ENCODE measurements around the gene KRTAP10-11.

Gene KRTAP10-11

DNA sequence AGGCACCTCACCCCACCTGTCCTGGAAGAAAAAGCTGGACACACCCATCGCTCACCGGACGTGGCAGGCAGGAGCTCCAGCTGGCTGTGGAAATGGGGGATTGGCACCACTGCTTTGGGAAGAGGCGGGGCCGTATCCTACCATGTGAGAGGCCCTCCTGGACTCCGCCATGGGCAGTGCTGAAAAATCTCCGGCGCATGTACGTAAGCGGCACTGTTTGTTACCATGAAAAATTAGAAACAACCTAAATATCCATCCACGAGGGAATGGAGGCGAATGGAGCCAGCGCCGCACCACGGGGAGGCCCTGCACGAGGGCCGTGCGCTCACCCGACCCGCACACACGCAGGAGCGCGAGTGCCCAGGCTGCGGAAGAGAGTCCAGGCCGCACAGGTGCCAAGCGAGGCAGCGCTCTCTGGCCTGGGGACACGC lies 31.2 kb upstream of the KRTAP10-11 start:
- intact Hi-C loops (cut with DNase I; ENCODE audit: low total_unique reads): no loop called here
- TF ChIP-seq, protein P1, sequence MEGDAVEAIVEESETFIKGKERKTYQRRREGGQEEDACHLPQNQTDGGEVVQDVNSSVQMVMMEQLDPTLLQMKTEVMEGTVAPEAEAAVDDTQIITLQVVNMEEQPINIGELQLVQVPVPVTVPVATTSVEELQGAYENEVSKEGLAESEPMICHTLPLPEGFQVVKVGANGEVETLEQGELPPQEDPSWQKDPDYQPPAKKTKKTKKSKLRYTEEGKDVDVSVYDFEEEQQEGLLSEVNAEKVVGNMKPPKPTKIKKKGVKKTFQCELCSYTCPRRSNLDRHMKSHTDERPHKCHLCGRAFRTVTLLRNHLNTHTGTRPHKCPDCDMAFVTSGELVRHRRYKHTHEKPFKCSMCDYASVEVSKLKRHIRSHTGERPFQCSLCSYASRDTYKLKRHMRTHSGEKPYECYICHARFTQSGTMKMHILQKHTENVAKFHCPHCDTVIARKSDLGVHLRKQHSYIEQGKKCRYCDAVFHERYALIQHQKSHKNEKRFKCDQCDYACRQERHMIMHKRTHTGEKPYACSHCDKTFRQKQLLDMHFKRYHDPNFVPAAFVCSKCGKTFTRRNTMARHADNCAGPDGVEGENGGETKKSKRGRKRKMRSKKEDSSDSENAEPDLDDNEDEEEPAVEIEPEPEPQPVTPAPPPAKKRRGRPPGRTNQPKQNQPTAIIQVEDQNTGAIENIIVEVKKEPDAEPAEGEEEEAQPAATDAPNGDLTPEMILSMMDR (IDR thresholded peaks at IDR 0.05): no peak
- peaks cover 0 to 41% of the 10 kb centered on the region in 2 donors for H3K27me3 ChIP-seq
- H3K4me3 ChIP-seq: no peak overlapping the region
- H3K9me3 ChIP-seq: peaks cover 0 to 20% (median 13%) of the 10 kb centered on the region in 3 donors
- H3K4me1 ChIP-seq: no peaks in the 10 kb centered on the region
- no peaks in the 10 kb centered on the region for H3K36me3 ChIP-seq
- no peak for DNase-seq
- no peak overlapping the region for H3K27ac ChIP-seq

DNA sequence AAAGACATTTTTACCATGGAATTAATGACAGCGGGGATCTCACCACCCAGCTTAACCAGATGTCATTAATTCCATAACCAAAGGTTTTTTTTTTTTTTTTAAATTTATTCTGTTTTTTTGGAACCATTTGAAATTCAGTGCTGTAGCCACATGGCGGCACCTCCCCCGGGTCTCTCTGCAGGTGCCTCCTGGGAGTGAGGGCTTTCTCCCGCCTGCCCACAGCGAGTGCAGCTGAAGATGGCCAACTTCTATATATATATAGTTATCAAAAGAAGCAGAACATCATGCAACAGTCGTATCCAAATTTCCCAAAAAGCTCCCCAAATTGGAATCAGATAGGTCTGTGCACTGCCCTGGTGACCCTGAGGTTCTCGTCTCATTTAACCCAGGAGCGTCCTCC lies 30.7 kb upstream of the KRTAP10-11 start:
- Histone ChIP-seq H3K27me3 (peaks cover 0 to 41% of the 10 kb centered on the region in 2 donors), H3K4me1 (no peaks in the 10 kb centered on the region), H3K36me3 (no peaks in the 10 kb centered on the region), H3K27ac (no peak overlapping the region), H3K4me3 (no peak overlapping the region), H3K9me3 (peaks cover 0 to 15% (median 8%) of the 10 kb centered on the region in 3 donors)
- TF ChIP-seq, protein P1 (IDR thresholded peaks at IDR 0.05): no peak
- DNase-seq: no peak
- intact Hi-C loops (cut with DNase I; ENCODE audit: low total_unique reads): no loop called here

DNA sequence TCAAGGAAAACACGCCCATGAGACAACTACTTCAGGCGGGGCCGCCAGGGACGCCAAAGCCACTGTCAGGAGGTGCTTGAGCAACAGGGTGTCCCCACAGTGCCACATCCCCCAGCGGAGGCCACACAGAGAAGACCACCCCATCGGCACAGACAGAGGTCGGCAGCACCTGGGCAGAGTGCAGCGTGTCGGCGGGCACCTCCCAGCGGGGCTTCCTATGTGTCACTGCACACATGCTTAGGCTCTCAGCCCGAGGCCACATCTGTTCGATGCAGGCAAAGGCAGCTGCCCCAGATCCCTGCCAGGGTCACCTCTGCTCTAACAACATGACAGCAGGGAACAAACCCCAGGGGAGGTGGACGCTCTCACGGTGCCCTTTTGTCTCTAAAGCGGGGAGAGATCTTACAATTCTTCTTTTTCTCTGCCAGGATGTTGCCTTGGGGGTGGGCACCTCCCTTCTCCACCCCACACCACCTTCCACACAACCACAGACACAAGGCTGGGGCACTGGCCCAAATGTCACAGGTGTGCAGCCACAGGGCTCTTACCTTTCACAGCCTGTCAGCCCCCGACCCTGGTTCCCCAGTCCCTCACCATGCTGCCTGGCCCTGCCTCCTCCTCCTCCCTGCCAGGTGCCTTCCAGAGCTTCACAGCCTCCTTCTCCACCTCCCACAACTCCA lies 30.2 kb upstream of the KRTAP10-11 start:
- TF ChIP-seq, protein P1 (IDR thresholded peaks at IDR 0.05): no peak
- Histone ChIP-seq H3K36me3 (no peaks in the 10 kb centered on the region), H3K9me3 (peaks cover 0 to 13% (median 6%) of the 10 kb centered on the region in 3 donors), H3K27ac (no peak overlapping the region), H3K4me3 (no peak overlapping the region), H3K4me1 (no peaks in the 10 kb centered on the region), H3K27me3 (peaks cover 0 to 41% of the 10 kb centered on the region in 2 donors)
- intact Hi-C loops (cut with DNase I; ENCODE audit: low total_unique reads): no loop called here
- no peak for DNase-seq

DNA sequence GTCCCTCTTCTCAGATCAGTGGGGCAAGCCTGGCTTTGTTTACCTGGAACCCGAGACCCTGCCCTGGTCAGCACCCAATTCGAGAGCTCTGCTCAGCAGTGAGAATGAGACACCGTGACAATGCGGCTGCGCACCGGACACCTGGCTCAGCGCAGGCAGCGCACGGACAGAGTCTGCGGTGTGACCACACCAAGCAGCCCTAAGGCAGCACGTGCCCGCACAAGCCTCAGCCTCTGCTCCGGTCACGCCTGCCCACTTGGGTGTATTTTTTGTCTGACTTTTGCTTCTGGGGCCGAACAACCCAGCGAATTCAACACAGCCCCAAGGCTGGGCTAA lies 29.7 kb upstream of the KRTAP10-11 start:
- intact Hi-C loops (cut with DNase I; ENCODE audit: low total_unique reads): no loop called here
- Histone ChIP-seq H3K4me3 (no peak overlapping the region), H3K4me1 (no peaks in the 10 kb centered on the region), H3K27ac (no peak overlapping the region), H3K9me3 (peaks cover 0 to 10% (median 3%) of the 10 kb centered on the region in 3 donors), H3K27me3 (peaks cover 0 to 41% of the 10 kb centered on the region in 2 donors), H3K36me3 (no peaks in the 10 kb centered on the region)
- no peak for DNase-seq
- TF ChIP-seq, protein P1 (IDR thresholded peaks at IDR 0.05): no peak

DNA sequence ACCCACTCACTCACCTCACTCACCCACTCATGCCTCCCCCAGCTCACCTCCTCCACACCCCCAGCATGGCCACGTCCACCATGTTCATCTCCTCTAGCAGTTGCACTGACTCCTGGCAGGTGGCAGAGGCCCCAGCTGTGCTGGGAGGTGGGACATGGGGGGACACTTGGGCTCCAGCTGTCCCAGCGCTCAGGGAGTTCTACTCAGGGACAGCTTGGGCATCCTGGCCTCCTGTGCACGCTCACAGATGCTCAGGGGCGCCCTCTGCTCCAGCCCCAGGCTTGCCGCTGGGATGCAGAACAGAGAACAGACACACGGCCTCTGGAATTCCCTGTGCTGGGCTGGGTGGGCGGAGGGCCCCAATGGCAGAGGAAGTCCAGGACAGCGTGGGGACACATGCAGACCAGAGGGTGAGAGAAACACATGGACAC lies 29.1 kb upstream of the KRTAP10-11 start:
- intact Hi-C loops (cut with DNase I; ENCODE audit: low total_unique reads): no loop called here
- Histone ChIP-seq H3K36me3 (no peaks in the 10 kb centered on the region), H3K27ac (no peak overlapping the region), H3K9me3 (peaks cover 0 to 5% (median 0%) of the 10 kb centered on the region in 3 donors), H3K27me3 (peaks cover 0 to 40% of the 10 kb centered on the region in 2 donors), H3K4me1 (no peaks in the 10 kb centered on the region), H3K4me3 (no peak overlapping the region)
- DNase-seq: no peak
- TF ChIP-seq, protein P1 (IDR thresholded peaks at IDR 0.05): no peak

Measured in tibial artery (tissue), 4 donors.